ENCODE measurements around the gene NOL3. TPM values are rescaled to one million over a fixed set of nuclear protein-coding genes. Genes with fewer than 3 reads are reported as not detected.

The NOL3 gene
- total RNA-seq, 1 experiment from 2014 or later: 8.5 TPM

GRCh38 chr16:67183627-67184452, 13.5 kb downstream of the NOL3 start, which contains the start of gene MATCAP1:
Gene MATCAP1, minus strand, starts transcription at chr16:67183963. Its CDS starts 3,353 bp downstream, at chr16:67180610.
- POLR2A ChIA-PET: interaction anchor here (2.1 kb wide), 1 partner anchor 8 kb away, joined by 6 read pairs; no protein-coding TSS in a partner anchor
- CTCF ChIA-PET: interaction anchor here (0.6 to 4.4 kb wide), 16 partner anchors 10 to 911 kb away, joined by 3 to 88 read pairs (median 19); partner anchors contain the start of genes B3GNT9, CES3, ELMO3 and FBXL8
- peaks cover 19% of the 10 kb centered on the region for H3K4me1 Mint-ChIP-seq
- H3K27ac Mint-ChIP-seq: no peak within 1 kb of the TSS
- DNase-seq (ENCODE audit: low spot score) (peak; percentile 94), ATAC-seq (peak; percentile 90)
- peaks cover 31% of the 10 kb centered on the region for H3K27me3 Mint-ChIP-seq (ENCODE audit: low read depth)
- H3K4me3 Mint-ChIP-seq: peak within 1 kb of the TSS; percentile 82
- no peaks in the 10 kb centered on the region for H3K36me3 Mint-ChIP-seq
- H3K9me3 Mint-ChIP-seq: no peaks in the 10 kb centered on the region
- TF ChIP-seq ZSCAN18 (CRISPR knock-in tag; IDR thresholded peaks at IDR 0.05) (no peak), AR (CRISPR knock-in tag; IDR thresholded peaks at IDR 0.05) (no peak), PREB (CRISPR knock-in tag; IDR thresholded peaks at IDR 0.05; ENCODE audit: borderline replicate concordance) (no peak), E2F1 (CRISPR knock-in tag; IDR thresholded peaks at IDR 0.05) (no peak), ZNF425 (CRISPR knock-in tag; conservative IDR thresholded peaks at IDR 0.05) (no peak), FOXP4 (CRISPR knock-in tag; IDR thresholded peaks at IDR 0.05) (peak; percentile 85), SMAD3 (CRISPR knock-in tag; IDR thresholded peaks at IDR 0.05; ENCODE audit: borderline replicate concordance) (no peak), PRRX2 (CRISPR knock-in tag; IDR thresholded peaks at IDR 0.05) (no peak), TEAD1 (CRISPR knock-in tag; IDR thresholded peaks at IDR 0.05) (0 out of 2 replicates have a peak, but pooled peaks have one; percentile 13), FOXP1 (CRISPR knock-in tag; IDR thresholded peaks at IDR 0.05; ENCODE audit: borderline replicate concordance) (no peak), TP53 (CRISPR knock-in tag; IDR thresholded peaks at IDR 0.05) (no peak), EMX1 (CRISPR knock-in tag; IDR thresholded peaks at IDR 0.05) (no peak), ZNF512 (CRISPR knock-in tag; IDR thresholded peaks at IDR 0.05; ENCODE audit: borderline replicate concordance) (no peak), GTF2I (CRISPR knock-in tag; conservative IDR thresholded peaks at IDR 0.05) (no peak), ZMAT4 (CRISPR knock-in tag; IDR thresholded peaks at IDR 0.05) (no peak), ZNF219 (CRISPR knock-in tag; IDR thresholded peaks at IDR 0.05; ENCODE audit: borderline replicate concordance) (no peak), NR3C1 (CRISPR knock-in tag; conservative IDR thresholded peaks at IDR 0.05; ENCODE audit: low read depth) (no peak), FOXK1 (CRISPR knock-in tag; IDR thresholded peaks at IDR 0.05) (peak; percentile 54), USF2 (CRISPR knock-in tag; IDR thresholded peaks at IDR 0.05) (0 out of 2 replicates have a peak, but pooled peaks have one; percentile 31)
